Measurements from ENCODE around the gene MYO3B.

The MYO3B gene

DNA sequence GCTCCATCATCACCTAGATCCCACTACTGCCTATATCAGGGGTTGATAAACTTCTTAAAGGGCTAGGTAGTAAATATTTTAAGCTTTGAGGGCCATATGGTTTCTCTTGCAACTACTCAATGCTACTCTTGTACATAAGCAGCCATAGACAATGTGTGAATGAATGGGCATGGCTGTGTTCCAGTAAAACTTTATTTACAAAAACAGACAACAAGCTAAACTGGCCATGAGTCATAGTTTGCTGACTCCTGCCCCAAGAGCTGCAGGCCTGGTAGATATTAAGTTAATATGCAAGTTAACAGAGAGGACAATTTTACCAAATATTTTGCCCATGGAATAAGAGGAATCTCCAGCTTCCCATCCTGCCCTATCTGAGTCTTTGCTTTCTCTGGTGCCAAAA is 29.8 kb upstream of the MYO3B start:
- TF ChIP-seq, protein P1, sequence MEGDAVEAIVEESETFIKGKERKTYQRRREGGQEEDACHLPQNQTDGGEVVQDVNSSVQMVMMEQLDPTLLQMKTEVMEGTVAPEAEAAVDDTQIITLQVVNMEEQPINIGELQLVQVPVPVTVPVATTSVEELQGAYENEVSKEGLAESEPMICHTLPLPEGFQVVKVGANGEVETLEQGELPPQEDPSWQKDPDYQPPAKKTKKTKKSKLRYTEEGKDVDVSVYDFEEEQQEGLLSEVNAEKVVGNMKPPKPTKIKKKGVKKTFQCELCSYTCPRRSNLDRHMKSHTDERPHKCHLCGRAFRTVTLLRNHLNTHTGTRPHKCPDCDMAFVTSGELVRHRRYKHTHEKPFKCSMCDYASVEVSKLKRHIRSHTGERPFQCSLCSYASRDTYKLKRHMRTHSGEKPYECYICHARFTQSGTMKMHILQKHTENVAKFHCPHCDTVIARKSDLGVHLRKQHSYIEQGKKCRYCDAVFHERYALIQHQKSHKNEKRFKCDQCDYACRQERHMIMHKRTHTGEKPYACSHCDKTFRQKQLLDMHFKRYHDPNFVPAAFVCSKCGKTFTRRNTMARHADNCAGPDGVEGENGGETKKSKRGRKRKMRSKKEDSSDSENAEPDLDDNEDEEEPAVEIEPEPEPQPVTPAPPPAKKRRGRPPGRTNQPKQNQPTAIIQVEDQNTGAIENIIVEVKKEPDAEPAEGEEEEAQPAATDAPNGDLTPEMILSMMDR (IDR thresholded peaks at IDR 0.05; ENCODE audit: low read depth, low read length): no peak
- no peak for DNase-seq
- no peaks in the 10 kb centered on the region for H3K9me3 ChIP-seq
- no peaks in the 10 kb centered on the region for H3K27me3 ChIP-seq
- no peaks in the 10 kb centered on the region; the same call in 1 of the 2 replicates for H3K4me1 ChIP-seq
- no peak overlapping the region for H3K4me3 ChIP-seq (ENCODE audit: low read depth, low read length)
- no peaks in the 10 kb centered on the region for H3K36me3 ChIP-seq

DNA sequence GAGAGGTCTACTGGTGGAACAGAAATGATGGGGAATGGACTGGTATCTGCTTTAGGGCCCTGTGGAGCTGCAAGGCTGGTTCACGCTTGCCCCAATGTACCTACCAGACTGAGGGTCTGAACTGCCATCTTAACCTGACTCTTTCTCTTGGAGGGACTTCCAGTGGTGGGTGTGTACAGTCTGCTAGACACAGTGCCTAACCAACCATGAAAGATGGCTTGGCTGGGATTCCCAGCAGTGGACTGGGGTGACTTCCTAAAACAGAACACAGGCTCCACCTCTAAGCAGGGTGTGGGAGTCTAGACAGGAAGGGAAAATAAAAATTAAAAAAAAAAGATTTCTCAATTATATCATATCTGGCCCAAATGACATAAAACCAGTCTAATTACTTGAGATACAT is 25.5 kb upstream of the MYO3B start:
- H3K4me3 ChIP-seq (ENCODE audit: low read depth, low read length): no peak overlapping the region
- TF ChIP-seq, protein P1 (IDR thresholded peaks at IDR 0.05; ENCODE audit: low read depth, low read length): no peak
- no peaks in the 10 kb centered on the region for H3K9me3 ChIP-seq
- H3K36me3 ChIP-seq: no peaks in the 10 kb centered on the region
- no peak for DNase-seq
- peaks cover 9% of the 10 kb centered on the region for H3K4me1 ChIP-seq
- no peaks in the 10 kb centered on the region for H3K27me3 ChIP-seq

DNA sequence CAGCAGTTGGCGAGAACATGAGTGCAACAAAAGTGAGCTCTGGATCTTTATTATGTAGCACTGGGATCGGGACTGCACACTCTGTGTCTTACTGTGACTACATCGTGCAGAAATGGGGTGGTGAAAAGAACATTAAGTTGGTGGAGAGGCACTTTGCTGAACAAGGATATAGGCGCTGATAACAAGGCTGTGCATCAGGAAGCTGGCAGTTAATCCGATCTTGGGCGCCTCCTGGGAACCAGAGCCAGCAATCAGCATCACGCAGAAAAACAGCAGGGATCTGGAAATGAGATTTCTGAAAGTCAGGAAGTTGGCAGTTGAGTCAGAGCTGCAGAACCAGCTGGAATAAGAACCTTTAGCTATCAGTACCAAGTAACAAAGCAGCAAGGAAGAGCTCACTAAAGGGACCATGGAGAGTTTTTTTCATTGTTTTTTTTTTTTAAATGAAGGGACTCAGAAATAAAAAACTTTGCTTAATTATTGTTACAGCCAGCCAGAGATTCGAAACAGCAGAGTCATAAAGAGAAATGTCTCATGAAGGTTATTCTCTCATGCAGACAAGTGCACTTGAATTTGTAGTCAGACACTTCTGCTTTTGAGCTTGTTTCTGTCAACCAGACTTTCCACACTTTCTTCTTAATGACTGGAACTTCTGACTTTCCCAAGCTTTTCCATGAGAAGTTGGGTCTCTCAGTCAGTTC is 22.8 kb upstream of the MYO3B start:
- H3K36me3 ChIP-seq: no peaks in the 10 kb centered on the region
- no peaks in the 10 kb centered on the region for H3K9me3 ChIP-seq
- TF ChIP-seq, protein P1 (IDR thresholded peaks at IDR 0.05; ENCODE audit: low read depth, low read length): peak; percentile 9; the same call in 1 of the 2 replicates
- peaks cover 9% of the 10 kb centered on the region for H3K4me1 ChIP-seq
- DNase-seq: peak; percentile 64
- H3K27me3 ChIP-seq: no peaks in the 10 kb centered on the region
- peak overlapping the region; percentile 4; the same call in 1 of the 2 replicates for H3K4me3 ChIP-seq (ENCODE audit: low read depth, low read length)

DNA sequence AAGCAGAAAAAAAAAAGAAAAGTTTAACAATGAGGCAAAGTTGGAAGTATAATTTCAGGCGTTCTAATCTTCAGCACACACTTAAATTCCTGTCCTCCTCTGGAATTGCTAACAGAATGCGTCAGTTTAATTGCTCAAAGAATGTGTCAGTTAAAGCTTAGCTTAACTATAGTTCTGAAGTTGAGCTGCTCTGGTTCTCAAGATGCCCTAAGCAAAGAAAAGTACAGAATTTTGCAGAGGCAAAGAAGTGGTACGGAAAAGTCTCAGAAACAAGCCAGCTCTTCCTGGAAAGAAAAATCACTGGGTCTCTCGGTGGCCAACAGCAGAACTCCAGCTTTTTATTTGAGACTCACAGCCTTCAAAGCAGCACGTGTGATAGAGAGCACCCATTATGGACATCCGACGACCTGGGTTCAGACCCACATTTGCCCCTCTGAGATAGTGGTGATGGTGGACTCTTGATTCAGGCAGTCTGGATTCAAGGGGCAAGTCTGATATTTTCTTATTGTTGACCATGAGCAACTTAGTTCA is 22.2 kb upstream of the MYO3B start:
- no peaks in the 10 kb centered on the region for H3K27me3 ChIP-seq
- no peaks in the 10 kb centered on the region for H3K36me3 ChIP-seq
- no peak overlapping the region for H3K4me3 ChIP-seq (ENCODE audit: low read depth, low read length)
- TF ChIP-seq, protein P1 (IDR thresholded peaks at IDR 0.05; ENCODE audit: low read depth, low read length): no peak
- DNase-seq: no peak
- H3K4me1 ChIP-seq: peaks cover 9% of the 10 kb centered on the region
- H3K9me3 ChIP-seq: no peaks in the 10 kb centered on the region

DNA sequence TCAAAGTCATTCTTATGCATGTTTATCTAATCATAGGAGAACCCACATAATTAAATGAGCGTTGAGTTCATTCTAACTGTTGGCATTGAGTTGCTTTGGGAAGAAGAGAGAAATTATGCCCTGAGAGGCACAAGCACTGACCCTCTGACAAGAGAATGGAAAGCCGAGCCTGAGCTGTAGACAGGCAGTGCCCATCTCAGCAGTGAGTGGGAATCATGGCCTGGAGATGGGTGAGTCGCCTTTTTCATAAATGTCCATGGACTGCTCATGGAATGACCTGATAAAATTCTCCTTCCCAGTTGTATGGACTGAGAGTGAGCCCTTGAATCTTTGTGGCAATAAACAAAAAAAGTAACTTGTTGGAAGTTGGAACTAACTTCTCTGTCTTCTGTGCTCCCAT is 21.4 kb upstream of the MYO3B start:
- H3K36me3 ChIP-seq: no peaks in the 10 kb centered on the region
- TF ChIP-seq, protein P1 (IDR thresholded peaks at IDR 0.05; ENCODE audit: low read depth, low read length): no peak
- no peaks in the 10 kb centered on the region for H3K27me3 ChIP-seq
- H3K9me3 ChIP-seq: no peaks in the 10 kb centered on the region
- DNase-seq: no peak
- H3K4me3 ChIP-seq (ENCODE audit: low read depth, low read length): no peak overlapping the region
- H3K4me1 ChIP-seq: peaks cover 9% of the 10 kb centered on the region

DNA sequence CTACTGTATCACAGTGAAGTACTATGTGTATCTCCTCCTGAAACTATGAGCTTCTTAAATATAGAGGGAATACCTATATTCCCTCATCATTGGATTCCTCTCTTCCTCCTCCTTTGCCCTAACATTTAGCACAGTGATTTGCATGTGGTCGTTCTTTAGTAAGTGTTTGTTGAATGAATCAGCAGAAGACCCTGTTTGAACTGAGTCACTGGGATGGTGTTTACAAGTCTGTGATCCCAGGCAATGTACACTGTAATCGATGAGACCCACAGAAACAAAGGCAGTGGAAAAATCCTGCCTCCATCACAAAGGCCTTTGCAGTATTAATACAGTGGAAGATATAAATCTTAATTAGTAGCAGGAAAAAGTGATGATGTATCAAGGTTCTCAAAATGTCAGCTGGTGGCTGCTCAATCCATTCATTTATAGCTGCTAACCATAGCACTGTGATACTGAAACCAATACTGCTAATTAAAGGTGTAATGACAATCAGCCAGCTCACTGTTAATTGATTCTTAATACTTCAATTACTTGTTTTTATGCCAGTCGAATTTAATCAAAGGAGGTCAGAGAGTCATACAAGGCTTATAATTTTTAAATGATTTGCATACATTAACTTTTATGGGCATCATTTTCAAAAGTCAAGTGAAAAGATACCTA is 20.8 kb upstream of the MYO3B start:
- Histone ChIP-seq H3K4me1 (peaks cover 9% of the 10 kb centered on the region), H3K4me3 (ENCODE audit: low read depth, low read length) (no peak overlapping the region), H3K27me3 (no peaks in the 10 kb centered on the region), H3K9me3 (no peaks in the 10 kb centered on the region), H3K36me3 (no peaks in the 10 kb centered on the region)
- no peak for DNase-seq
- TF ChIP-seq, protein P1 (IDR thresholded peaks at IDR 0.05; ENCODE audit: low read depth, low read length): no peak
